ENCODE measurements around the gene RPL39. TPM values are rescaled to one million over a fixed set of nuclear protein-coding genes. Genes with fewer than 3 reads are reported as not detected.
"Not testable (repeated sequence)": the region's sequence is repeated elsewhere in the genome, so short reads cannot be mapped to it uniquely, and the experiment has no call there.

Gene RPL39
- total and polyA plus RNA-seq, 8 donors, result 117 to 8,391 (median 2,589) TPM

DNA sequence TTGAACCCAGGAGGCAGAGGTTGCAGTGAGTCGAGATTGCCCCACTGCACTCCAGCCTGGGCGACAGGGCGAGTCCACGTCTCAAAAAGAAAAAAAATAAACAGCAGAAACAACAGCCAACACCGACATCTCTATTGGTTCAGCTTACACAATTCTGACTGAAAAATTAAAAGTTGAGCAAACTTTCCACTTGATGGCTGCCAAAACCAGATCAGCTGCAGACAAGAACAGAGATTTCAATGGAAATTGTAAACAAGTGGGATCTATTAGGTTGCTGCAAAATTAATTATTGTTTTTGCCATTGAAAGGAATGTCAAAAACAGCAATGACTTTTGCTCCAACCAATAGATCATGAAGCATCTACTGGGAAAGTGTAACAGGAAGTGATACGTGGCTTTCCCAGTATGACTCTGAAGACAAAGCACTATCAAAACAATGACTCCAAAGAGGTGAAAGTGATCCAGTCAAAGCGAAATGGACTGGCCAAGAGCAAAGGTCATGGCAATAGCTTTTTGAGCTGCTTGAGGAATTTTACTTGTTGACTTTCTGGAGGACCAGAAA is 35.0 kb upstream of the RPL39 start:
- WGBS, 5 donors, result 54 to 65% (median 59%) methylated on average over 7 of the region's 7 CpGs

DNA sequence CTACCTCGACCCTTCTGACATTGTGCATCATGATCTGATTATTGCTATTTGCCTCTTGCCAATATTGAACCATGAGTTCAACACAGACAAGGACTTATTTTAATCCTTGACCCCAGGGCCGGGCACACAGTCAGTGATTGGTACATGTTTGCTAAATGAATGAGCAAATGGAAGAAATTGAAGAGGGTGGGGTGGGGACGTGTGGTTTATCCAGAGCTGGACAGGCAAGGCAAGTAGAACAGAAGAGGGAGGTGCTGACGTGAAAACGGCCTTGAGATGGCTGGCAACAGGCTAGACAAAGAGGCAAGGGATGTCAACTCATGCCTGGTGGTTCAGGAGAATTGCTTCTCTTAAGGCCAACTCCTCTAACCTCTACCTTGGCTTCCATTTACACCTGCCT is 32.8 kb upstream of the RPL39 start:
- H3K4me3 ChIP-seq; H3K27ac ChIP-seq; H3K27me3 ChIP-seq; H3K36me3 ChIP-seq; intact Hi-C loops (cut with DNase I; ENCODE audit: low total_unique reads); H3K4me1 ChIP-seq; H3K9me3 ChIP-seq; DNase-seq: not testable (repeated sequence)
- 60 to 100% (median 80%) methylated on average over 1 to 3 of the region's 5 CpGs for WGBS, 5 donors

More for the DNA sequence above, 35.0 kb upstream of the RPL39 start:
- Histone ChIP-seq H3K27me3 (no peaks in the 10 kb centered on the region), H3K9me3 (no peaks in the 10 kb centered on the region), H3K27ac (no peak overlapping the region), H3K36me3 (peaks cover 0 to 23% (median 22%) of the 10 kb centered on the region in 4 donors), H3K4me1 (no peaks in the 10 kb centered on the region), H3K4me3 (no peak overlapping the region)
- TF ChIP-seq POLR2A (IDR thresholded peaks at IDR 0.05), result no peak
- TF ChIP-seq POLR2AphosphoS5 (IDR thresholded peaks at IDR 0.05), result no peak
- TF ChIP-seq, protein P1, sequence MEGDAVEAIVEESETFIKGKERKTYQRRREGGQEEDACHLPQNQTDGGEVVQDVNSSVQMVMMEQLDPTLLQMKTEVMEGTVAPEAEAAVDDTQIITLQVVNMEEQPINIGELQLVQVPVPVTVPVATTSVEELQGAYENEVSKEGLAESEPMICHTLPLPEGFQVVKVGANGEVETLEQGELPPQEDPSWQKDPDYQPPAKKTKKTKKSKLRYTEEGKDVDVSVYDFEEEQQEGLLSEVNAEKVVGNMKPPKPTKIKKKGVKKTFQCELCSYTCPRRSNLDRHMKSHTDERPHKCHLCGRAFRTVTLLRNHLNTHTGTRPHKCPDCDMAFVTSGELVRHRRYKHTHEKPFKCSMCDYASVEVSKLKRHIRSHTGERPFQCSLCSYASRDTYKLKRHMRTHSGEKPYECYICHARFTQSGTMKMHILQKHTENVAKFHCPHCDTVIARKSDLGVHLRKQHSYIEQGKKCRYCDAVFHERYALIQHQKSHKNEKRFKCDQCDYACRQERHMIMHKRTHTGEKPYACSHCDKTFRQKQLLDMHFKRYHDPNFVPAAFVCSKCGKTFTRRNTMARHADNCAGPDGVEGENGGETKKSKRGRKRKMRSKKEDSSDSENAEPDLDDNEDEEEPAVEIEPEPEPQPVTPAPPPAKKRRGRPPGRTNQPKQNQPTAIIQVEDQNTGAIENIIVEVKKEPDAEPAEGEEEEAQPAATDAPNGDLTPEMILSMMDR (IDR thresholded peaks at IDR 0.05), result no peak
- TF ChIP-seq EP300 (IDR thresholded peaks at IDR 0.05), result no peak
- DNase-seq, result peak in 1 of 2 donors; percentile 6
- intact Hi-C loops (cut with DNase I; ENCODE audit: low total_unique reads), result no loop called here

DNA sequence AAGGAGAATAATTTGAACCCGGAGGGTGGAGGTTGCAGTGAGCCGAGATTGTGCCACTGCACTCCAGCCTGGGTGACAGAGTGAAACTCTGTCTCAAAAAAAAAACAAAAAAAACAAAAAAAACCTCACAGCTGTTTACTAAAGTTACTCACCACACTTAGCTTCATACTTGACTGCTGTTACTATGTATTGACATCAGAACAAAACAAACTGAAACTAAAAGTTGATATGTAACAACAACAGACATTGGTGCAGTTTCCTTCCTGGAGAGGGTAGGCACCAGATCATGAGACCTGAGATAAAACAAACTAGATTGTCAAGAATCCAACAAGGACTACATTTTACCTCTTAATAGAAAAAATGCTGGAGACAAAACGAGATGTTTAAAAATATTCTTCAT is 30.3 kb upstream of the RPL39 start:
- intact Hi-C loops (cut with DNase I; ENCODE audit: low total_unique reads); H3K27ac ChIP-seq; H3K36me3 ChIP-seq; H3K4me3 ChIP-seq; H3K4me1 ChIP-seq; H3K9me3 ChIP-seq; H3K27me3 ChIP-seq: not testable (repeated sequence)
- WGBS, 5 donors, result 58 to 65% (median 63%) methylated on average over 3 of the region's 3 CpGs
- DNase-seq, result peak in 1 of 2 donors; percentile 40

DNA sequence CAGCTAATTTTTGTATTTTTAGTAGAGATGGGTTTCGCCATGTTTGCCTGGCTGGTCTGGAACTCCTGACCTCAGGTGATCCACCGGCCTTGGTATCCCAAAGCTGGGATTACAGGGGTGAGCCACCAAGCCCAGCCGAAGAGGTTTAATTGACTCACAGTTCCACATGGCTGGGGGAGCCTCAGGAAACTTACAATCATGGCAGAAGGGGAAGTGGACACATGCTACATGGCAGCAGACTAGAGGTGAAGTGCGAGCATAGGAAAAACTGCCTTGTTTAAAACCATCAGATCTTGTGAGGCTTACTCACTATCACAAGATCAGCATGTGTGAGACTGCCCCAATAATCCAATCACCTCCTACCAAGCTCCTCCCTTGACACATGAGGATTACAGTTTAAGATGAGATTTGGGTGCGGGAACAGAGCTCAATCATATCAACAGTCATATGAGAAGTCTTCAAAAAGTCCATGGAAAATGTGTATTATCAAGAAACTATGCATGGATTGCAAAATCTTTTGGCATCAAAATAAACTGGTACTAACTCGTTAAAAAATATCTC is 25.8 kb upstream of the RPL39 start:
- no peak for DNase-seq
- Histone ChIP-seq H3K4me1 (no peaks in the 10 kb centered on the region), H3K27ac (no peak overlapping the region), H3K27me3 (no peaks in the 10 kb centered on the region), H3K4me3 (no peak overlapping the region), H3K36me3 (no peaks in the 10 kb centered on the region), H3K9me3 (no peaks in the 10 kb centered on the region)
- intact Hi-C loops (cut with DNase I; ENCODE audit: low total_unique reads), result no loop called here
- TF ChIP-seq EP300 (IDR thresholded peaks at IDR 0.05), result no peak
- TF ChIP-seq POLR2A (IDR thresholded peaks at IDR 0.05), result no peak
- TF ChIP-seq, protein P1 (IDR thresholded peaks at IDR 0.05), result no peak
- TF ChIP-seq POLR2AphosphoS5 (IDR thresholded peaks at IDR 0.05), result no peak
- WGBS, 5 donors, result 77 to 93% (median 84%) methylated on average over 5 to 6 of the region's 6 CpGs

DNA sequence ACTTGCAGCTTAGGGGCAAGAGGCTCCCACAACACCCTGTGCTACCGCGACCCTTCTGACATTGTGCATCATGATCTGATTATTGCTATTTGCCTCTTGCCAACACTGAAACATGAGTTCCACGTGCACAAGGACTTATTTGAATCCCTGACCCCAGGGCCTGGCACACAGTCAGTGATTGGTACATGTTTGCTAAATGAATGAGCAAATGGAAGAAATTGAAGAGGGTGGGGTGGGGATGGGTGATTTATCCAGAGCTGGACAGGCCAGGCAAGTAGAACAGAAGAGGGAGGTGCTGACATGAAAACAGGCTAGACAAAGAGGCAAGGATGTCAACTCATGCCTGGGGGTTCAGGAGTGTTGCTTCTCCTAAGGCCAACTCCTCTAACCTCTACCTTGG is 24.9 kb upstream of the RPL39 start:
- intact Hi-C loops (cut with DNase I; ENCODE audit: low total_unique reads), result no loop called here
- no peaks in the 10 kb centered on the region for H3K27me3 ChIP-seq
- H3K27ac ChIP-seq, result no peak overlapping the region
- no peak overlapping the region for H3K4me3 ChIP-seq
- no peak for DNase-seq
- H3K4me1 ChIP-seq, result no peaks in the 10 kb centered on the region
- H3K9me3 ChIP-seq, result no peaks in the 10 kb centered on the region
- H3K36me3 ChIP-seq, result no peaks in the 10 kb centered on the region
- TF ChIP-seq EP300 (IDR thresholded peaks at IDR 0.05) (no peak), POLR2A (IDR thresholded peaks at IDR 0.05) (no peak)
- TF ChIP-seq, protein P1 (IDR thresholded peaks at IDR 0.05), result no peak
- 60 to 75% (median 68%) methylated on average over 3 of the region's 3 CpGs for WGBS, 5 donors
